Measurements from ENCODE around the gene TMEM231.
"Not testable (repeated sequence)": the region's sequence is repeated elsewhere in the genome, so short reads cannot be mapped to it uniquely, and the experiment has no call there.

Gene TMEM231

DNA sequence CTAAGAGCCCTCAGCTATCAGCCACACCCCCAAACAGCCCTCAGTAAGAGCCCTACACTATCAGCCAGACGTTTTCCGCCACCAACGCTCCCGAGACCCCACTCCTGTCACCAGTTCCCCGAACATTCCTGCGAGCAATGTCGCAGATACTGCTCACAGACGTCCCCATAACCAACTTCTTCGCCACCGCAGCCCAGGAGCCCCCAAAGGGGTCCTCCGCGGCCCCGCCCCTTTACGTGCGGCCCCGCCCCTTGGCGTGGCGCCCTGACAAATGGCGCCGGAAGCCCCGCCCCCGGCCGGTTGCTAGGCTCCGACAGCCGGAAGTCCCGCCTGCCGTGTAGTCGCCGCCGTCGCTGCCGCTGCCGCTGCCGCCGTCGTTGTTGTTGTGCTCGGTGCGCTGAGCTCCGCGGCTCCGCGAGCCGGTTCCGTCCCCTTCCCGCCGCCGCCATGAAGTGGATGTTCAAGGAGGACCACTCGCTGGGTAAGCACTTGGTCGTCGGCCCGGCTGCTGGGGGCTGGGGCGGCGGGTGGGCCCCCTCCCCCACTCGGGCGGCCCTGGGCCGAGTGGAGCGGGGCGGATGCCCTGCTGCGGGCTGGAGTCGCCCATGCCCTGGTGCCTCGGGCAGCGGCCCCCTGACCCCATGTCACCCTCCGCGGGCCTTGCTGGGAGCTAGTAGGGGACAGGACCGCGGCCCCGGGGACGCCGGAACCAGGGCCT is 10.1 kb upstream of the TMEM231 start, which contains the start of gene GABARAPL2:
GABARAPL2 (plus strand) TSS at position 340 of the 718 bp plus-strand sequence; CDS start at position 448, 108 bp downstream.
- peak; percentile 91 for DNase-seq

DNA sequence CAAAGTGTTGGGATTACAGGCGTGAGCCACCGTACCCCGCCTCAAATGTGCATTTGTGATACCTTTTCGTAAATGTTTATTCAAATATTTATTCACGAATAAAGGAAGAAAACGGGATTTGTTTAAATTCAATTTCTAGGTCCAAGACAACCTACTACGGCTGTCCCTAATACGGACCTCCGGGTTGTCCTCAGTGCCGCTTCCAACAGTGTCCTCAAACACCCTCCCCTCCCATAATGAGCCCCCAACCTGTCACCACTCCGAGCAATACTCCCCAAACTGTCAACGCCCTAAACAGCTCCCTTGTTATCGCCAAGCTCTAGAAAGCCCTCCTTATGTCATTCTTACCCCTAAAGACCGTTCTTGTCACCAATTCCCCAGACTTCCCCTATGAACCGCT is 9.6 kb upstream of the TMEM231 start:
- no peak for DNase-seq

DNA sequence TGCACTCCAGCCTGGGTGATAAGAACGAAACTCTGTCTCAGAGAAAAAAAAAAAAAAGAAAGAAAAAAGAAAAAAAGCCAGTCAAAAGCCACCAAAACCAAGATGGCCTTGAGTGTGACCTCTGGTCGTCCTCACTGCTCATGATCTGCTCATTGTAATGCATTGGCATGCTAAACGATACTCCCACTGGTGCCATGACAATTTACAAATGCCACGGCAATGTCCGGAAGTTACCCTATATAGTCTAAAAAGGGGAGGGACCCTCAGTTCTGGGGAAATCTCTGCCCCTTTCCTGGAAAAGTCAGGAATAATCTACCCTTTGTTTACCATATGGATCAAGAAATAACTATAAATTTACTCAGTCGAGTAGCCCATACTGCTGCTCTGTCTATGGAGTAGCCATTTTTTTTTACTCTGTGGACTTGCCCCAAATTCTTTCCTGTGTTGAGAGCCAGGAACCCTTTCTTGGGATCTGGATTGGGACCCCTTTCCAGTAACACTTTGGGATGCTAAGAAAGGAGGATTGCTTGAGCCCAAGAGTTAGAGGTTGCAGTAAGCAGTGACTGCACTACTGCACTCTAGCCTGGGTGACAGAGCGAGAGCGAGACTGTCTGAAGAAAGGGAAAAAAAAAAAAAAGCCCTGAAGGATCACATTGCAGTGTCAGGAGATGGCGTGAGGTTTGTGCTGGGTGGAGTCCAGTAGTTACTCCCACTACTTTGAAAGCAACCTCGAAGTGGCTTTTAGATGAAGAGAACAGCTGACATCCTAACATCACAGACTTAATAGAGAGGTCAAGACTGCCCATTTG is 3.7 kb upstream of the TMEM231 start:
- DNase-seq: no peak

DNA sequence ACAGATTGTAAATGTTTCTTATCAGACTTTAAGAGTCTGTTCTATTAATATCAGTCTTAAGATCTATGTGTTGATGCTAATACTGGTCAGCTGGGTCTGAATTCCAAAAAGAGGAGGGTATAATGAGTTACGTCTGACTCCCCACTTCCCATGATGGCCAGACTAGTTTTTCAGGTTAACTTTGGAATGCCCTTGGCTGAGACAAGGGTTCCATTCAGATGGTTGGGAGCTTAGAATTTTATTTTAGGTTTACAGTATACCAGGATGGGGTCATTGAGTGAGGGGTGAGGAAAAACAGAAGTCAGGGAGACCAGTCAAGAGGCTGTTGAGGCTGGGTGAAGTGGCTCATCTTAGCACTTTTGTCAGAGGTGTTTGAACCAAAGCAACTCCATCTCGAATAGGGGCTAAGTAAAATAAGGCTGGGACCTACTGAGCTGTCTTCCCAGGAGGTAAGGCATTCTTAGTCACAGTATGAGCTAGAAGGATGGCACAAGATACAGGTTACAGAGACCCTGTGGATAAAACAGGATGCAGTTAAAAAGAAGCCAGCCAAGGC is 2.9 kb upstream of the TMEM231 start:
- no peak for DNase-seq

DNA sequence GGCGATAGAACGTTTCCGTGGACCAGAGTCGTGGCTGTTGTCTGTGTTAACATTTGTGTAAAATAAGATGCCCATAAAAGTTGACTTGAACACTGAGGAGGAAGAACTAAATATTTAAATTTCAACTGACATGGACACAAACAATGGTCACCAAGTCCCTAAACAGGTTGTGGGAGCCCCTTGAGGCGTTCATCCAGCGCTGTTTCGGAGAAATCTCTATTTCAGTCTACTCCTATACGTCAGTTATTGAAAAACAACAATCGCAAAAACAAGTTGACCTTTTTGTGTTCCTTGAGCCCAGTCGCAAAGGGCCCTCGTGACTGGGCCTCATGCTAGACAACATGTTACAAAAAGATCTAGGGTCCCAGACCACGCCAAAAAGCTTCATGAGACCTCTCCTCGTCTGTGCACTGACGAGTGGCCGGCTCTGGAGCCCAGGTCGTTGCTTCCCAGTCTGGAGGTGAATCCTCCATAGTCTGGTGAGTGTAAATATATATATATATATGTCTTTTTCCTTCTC is 439 bp upstream of the TMEM231 start:
- no peak for DNase-seq

DNA sequence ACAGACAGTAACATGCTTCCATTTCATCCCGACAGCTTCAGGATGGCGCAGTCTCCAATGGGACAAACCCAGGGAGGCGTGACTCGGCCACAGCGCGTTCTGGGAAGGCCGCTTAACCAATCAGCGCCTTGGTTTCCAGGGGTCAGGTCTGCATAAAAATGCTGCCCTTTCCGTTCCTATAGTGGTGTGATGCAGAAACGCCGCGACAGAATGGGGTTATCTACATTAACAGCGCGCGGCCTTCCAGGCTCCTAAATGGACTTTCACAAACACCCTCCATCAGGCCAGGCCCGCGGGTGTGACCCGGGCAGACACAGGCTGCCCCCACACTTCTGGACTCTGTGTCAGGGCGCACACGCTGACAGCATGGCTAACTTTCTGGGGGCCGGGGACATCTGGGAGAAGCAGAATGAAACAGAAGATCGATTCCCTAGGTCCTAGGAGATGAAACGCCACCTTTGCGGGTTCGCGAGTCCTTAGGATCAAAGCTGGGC is 792 bp downstream of the TMEM231 start:
- DNase-seq: peak; percentile 89

DNA sequence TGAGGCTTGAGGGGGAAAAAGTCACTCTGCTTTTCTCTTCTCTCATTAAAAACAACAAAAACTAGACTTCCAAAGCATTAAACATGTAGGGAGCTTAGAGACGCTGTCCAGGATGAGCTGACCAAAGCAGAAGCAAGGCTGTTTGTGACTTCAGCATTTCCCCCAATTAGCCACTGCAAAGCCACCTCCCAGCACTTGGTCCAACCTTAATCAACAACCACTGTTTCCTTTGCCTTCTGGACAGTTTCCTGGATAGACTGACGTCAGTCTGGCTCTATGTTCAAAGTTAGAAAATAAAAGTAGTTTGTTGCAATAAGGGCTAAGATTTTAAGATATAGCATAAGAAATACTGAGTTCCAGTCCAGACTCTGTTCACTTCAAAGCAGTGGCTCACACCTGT is 3.1 kb downstream of the TMEM231 start:
- no peak for DNase-seq

DNA sequence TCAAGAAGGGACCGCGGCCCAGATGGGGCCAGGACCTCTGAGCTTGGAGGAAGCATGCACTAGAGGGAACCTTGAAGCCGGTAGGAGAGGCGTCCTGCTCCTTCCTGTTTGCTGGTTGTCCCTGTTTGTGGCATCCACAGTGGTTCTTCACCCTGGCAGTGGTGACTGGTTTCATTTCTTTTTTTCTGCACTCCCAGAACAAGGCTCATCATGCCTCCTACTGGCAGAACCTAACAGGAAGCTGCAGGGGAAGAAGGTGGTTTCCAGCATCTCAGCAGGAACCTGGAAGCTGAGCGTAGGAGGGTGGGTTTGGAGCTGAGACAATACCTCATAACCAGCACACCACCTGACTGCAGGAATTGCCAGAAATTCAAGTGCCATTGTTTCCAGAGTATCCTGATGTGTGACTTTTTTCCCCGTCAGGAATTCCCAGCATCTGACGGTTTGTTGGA is 5.8 kb downstream of the TMEM231 start:
- peak; percentile 22 for DNase-seq

DNA sequence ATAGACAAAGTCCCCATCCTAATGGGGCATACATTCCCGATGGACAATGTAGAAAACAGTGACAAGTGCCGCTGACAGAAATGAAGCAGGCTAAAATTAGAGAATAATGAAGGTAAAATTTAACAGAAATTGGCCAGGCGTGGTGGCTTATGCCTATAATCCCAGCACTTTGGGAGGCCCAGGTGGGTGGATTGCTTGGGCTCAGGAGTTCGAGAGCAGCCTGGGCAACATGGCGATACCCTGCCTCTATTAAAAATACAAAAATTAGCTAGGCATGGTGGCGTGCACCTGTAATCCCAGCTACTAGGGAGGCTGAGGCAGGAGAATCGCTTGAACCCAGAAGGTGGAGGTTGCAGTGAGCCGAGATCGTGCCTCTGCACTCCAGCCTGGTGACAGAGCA is 7.6 kb downstream of the TMEM231 start:
- not testable (repeated sequence) for DNase-seq

DNA sequence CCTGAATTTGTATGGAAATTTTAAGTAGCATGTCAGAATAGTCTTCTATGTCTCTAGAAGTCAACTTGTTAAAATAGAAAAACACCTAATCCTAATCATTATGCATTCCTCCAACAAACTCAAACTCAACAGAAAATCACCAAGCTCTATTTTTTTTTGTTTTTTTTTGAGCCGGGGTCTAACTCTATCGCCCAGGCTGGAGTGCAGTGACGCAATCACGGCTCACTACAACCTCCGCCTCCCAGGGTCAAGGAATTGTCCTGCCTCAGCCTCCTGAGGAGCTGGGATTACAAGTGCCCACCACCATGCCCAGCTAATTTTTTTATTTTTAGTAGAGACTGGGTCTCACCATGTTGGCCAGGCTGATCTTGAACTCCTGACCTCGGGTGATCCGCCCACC is 9.8 kb downstream of the TMEM231 start:
- no peak for DNase-seq

DNA sequence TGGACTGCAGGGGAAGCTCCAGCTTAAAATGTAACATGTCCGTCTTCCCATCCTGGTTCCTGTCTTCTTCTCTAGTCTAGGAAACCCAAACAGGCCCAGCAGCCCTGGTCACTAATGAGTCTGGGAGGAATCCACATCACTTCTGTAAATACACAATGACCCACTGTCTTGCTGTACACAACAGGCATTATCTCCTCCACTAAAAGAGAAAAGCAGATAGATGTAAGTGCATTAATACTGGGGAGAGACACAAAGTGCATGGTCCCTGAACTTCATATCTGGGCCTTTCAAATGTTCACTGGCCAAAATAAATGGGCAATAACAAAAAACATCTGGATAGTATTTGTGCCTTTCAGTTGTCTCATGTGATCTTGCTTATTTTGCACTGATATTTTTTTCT is 10.2 kb downstream of the TMEM231 start:
- not testable (repeated sequence) for DNase-seq

DNA sequence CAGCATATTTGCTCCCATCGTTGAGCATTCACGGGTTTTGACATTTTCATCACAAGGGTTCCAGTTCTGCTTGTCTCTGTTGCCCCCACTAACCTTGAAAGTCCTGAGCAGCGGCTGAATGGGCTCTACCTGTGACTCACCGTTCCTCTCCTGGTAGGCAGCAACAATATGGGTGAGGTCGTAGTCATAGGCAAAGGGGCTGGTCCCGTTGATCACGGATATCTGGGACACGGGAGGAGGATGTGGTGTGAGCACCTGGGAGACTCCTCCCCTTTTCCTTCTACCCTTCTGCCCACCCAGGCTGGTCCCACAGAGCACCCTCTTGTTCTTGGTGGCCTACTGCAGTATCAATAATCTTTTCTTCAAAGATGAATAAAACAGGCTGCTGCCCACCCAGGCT is 13.6 kb downstream of the TMEM231 start:
- not testable (repeated sequence) for DNase-seq

DNA sequence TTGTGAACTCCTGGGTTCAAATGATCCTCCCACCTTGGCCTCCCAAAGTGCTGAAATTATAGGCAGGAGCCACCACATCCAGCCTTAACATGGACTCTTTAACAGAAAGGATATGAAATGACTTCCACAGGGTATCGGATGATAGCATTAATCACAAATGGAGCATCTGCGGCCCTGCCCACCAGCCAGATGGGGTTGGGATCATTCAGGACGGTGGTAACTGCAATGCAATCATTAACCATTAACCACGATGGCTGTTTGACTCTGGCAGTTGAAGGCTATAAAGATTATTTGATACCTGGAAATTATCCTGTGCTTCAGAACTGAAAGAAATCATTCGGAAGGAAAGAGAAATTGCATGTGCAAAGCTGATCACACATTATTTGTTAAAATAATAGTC is 14.8 kb downstream of the TMEM231 start:
- DNase-seq: peak; percentile 9

DNA sequence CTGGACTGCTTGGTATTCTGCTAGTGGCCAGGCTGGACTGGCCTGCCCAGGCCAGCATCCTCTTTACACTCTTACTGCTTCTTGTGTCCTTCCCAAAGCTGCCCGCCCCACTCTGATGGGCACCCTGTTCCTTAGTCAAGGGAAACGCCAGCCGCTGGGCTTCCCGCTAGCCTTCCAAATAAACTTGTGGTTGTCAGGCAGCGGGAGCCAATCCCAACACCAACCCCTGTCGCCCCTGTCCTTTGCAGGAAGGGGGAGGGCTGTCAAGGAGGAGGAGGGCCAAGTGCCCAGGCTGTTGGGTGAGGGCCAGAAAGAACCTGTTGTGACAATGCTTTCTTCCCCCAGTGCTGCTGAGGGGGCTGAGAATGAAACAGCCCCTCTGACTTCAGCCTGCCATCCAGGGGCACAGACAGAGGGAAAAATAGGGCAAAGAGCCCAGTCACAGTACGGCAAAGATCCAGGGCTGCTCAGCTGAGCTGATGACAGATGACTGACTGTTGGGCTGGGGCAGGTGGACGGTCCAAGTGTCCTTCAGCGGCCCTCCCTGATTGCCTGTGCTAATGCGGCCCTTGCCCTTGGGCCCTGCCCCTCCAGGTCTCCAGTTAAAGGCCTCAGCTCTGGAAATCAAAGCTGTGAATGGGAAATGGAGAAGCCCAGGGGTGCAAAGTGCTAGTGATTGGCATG is 17.0 kb downstream of the TMEM231 start:
- DNase-seq: not testable (repeated sequence)

DNA sequence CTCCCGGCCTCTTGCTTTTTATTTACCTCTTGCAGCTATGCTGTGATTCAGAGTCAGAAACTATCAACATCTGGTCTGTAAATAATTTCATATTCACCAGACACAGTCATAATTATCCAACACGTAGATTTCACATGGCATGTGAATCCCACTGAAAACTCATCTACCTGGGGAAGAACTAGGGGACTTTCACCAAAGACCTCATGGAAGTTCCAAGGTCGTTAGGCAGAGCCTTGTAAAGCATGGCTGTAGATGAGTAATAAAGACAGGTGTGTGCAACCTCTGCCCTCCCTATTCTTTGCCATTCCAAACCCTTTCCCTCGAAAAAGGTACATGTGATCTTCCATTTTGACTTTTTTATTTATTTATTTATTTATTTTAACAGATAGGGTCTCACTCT is 18.3 kb downstream of the TMEM231 start:
- DNase-seq: no peak

DNA sequence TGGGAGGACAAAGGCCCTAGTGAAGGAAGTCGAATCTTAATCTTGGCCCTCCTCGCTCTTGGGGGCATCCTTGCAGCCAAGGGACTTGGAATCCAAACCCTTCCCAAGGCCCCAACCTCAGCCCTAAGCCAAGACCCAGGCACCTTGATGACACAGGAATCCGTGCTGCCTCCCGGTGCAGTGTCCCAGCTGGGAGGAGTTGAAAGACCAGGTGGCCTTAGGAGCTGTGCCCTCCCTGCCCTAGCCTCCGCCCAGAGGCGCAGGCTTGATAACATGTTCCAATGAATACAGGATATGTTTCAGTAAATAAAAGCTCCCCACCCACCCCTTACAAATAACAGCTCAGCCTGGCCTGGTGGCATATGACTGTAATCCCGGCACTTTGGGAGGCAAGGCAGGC is 20.2 kb downstream of the TMEM231 start, which contains the start of gene CHST5:
CHST5 (minus strand) TSS at position 208 of the 400 bp plus-strand sequence. CDS start 5,724 bp downstream, outside the sequence.
- no peak for DNase-seq

DNA sequence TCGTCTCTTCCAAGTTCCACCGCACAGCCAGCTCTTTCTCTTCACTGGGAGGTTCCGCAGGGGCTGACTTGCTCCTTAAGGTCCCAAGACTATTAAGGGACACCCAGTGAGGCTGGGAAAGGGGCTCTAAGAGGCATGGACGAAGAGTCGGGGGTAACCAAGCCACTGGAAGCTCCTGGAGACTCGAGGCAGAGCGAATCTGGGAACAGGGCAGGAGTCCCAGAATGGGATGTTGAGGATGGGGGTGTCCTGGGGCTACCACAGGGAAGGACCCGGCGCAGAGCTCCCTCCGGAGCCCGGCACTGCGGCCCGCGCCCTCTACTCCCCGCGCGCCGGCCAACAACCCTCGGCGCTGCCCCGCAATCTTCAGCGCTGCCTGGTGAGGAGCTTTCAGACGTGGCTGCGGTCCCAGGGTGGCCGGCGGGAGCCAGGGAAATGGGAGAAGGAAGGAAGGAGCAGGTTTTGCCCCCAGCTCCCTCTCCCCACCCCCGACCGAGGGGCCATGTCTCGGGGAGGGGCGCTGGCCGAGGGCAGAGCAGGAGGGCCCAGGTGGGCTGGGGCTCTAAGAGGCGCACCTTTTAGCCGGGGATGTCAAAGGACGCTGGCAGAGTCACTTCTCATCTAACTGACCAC is 20.7 kb downstream of the TMEM231 start:
- DNase-seq: no peak

DNA sequence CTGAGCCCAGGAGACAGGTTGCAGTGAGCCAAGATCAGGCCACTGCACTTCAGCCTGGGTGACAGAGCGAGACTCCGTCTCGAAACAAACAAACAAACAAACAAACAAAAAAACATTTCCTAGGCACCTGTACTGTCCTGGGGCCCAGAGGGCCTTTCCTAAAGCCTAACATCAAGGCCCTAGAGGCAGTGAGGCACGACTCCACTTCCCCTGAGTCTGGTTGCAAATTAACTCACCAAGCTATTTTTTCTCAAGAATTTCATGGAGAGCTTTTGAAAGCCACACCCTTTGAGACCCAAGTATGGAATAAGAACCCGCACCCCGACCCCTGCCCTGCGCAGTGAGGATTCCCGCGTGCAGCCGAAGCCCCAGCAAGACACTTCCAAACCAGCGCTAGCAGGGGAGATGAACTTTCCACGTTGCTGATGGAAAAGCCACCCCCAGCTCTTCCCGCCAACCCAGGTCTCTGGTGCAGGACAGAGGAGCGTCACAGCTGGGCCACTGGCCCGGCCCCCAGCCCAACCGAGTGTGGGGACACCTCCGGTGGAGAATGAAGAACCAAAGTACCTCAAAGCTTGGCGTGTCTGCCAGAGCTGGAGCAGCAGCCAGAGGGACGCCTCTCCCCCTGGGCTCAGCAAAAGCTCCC is 21.4 kb downstream of the TMEM231 start:
- DNase-seq: no peak

DNA sequence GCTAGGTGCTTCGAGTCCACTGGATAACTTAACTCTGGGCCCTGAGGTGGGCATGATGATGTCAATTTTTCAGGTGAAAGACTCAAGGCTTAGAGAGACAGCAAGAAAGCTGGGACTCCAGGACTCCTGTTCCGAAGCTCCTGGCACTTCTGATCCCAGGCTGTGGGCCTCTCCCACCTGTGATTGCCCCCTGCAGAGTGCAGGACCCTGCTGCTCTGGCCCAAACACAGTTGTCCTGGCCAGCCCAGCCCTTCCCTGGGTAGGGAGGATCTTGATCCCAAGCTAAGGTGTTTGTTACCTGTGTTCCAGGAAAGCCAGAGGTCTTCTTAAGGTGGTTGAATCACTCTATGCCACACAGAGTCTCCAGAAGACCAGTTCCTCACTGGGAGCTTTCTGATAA is 23.3 kb downstream of the TMEM231 start:
- no peak for DNase-seq

DNA sequence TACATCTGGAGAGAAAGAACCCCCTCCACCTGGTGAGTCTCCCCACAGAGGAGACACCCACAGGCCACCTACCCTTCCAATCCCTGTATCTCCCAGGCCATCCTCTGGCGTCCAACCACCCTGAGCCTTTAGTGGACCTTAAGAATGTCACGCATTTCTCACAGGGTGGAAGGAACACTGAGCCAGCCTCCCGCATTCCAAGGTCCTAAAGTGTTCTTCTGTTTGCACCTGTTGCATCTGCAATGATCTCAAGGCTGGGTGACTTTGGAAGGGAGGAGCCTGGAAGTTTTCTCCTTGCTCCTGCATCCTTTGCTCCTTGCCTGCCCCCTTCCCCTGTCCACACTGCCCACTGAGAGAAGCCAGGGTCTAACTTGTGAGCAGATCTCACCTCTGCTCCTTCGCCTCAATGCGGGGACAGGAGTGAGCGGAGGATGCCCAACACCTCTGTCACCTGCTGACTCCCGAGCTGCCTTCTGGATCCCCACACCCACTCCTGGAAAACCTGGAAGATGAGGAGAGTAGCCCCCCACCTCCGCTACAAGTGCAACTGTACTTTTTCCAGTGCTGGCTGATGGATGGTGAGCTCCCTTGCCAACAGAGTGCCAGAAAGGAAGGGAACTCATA is 23.8 kb downstream of the TMEM231 start:
- DNase-seq: no peak

DNA sequence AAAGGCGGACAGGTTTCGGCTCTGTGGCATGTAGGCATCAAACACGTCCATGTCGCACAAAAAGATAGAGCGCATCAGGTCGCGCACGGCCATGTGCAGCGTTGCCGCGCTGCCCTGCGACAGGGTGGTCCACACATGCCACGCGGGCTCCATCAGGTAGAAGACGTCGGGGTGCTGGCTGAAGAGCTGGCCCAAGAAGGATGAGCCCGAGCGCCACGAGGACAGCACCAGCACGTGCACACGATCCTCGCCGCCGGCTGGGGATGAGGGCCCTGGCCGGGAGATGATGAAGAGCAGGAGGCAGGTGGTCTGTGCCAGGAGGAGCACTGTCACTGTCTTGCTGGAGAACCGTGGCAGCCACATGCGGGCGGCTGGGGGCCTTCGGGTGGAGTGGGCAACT is 26.1 kb downstream of the TMEM231 start:
- DNase-seq: no peak

Data from NCI-H82 (cell line).